ENCODE data around the gene LEMD2.

DNA sequence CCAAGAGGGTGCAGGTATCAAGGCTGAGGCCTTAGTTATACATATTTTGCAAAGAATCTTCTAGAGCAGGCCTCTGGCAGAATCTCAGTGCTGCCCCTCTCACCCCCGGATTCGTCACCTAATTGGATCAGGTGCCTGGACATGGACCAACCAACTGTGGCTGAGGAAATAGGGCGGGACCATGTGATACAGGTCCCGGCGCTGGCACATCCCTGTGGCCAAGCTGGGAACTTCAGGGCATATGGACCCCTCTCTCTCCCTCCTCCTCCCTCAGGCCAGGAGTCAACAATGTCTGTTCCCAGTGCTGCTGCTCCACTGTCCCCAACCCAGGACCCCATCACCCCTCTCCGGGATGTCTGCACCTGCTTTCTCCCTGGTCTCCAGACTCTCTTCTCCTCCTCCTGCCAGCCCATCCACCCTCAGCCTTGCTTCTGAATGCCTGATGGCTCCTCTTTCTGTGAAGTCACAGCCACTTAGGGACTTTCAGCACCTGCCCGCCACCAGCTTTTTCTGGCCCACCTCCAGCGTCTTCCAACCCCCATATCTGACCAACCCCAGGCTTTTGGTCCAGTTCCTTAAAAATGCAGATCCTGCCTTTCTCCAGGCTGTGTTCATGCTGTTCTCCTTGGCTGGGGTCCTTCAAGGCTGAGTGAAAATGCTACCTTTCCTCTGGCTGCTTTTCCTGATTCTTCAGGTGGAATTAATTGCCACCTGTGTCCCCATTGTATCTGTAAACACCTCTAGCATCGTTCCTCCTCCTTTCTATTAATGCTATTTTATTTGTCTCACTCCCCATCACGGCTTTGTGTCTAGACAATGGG, 33.9 kb upstream of the LEMD2 start:
- TF ChIP-seq, protein P1, sequence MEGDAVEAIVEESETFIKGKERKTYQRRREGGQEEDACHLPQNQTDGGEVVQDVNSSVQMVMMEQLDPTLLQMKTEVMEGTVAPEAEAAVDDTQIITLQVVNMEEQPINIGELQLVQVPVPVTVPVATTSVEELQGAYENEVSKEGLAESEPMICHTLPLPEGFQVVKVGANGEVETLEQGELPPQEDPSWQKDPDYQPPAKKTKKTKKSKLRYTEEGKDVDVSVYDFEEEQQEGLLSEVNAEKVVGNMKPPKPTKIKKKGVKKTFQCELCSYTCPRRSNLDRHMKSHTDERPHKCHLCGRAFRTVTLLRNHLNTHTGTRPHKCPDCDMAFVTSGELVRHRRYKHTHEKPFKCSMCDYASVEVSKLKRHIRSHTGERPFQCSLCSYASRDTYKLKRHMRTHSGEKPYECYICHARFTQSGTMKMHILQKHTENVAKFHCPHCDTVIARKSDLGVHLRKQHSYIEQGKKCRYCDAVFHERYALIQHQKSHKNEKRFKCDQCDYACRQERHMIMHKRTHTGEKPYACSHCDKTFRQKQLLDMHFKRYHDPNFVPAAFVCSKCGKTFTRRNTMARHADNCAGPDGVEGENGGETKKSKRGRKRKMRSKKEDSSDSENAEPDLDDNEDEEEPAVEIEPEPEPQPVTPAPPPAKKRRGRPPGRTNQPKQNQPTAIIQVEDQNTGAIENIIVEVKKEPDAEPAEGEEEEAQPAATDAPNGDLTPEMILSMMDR (IDR thresholded peaks at IDR 0.05 in 2 of 3, conservative IDR thresholded peaks at IDR 0.05 in 1 of 3; ENCODE audit: borderline replicate concordance in 1 of 3, insufficient read depth in 1 of 3, low read depth in 2 of 3, low read length in 2 of 3) = peak in 2 of 3 experiments; percentile 63 to 79; a peak in 4 of 6 replicates
- no peak for TF ChIP-seq POLR2A (IDR thresholded peaks at IDR 0.05; ENCODE audit: borderline replicate concordance, extremely low read depth, insufficient read depth, insufficient read length)
- TF ChIP-seq YY1 (IDR thresholded peaks at IDR 0.05; ENCODE audit: extremely low read depth, insufficient replicate concordance, low read depth, low read length) = no peak
- TF ChIP-seq, protein P2, sequence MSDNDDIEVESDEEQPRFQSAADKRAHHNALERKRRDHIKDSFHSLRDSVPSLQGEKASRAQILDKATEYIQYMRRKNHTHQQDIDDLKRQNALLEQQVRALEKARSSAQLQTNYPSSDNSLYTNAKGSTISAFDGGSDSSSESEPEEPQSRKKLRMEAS (IDR thresholded peaks at IDR 0.05) = no peak
